DND-41 (cell line): ENCODE measurements around the gene SLFN13.

Experiments
- ATAC-seq: fragments of 200-7000 bp; cut with Tn5 transposase; 3 replicates; pipeline ENCODE4 v1.9.1; 2021; ENCODE audit warnings: low read depth; ENCODE audit not compliant: insufficient read depth
- DNase-seq: peaks from one replicate; pipeline ENCODE4 v3.0.0-alpha.2; 2020
- H2AFZ ChIP-seq: 2 replicates; pipeline ENCODE4 v1.6.0; 2012; ENCODE audit warnings: low read depth, low read length
- H3K27ac ChIP-seq: 2 replicates; pipeline ENCODE4 v1.5.1; 2012; ENCODE audit warnings: low read length, inconsistent platforms
- H3K27me3 ChIP-seq: fragments of 200-600 bp; sonication (generic); 2 replicates; pipeline ENCODE4 v1.6.0; 2012; ENCODE audit warnings: low read length, mild to moderate bottlenecking, inconsistent platforms; ENCODE audit not compliant: insufficient read depth, poor library complexity
- H3K36me3 ChIP-seq: 2 replicates; pipeline ENCODE4 v1.5.1; 2012; ENCODE audit warnings: low read length, inconsistent platforms; ENCODE audit not compliant: insufficient read depth
- H3K4me1 ChIP-seq: 2 replicates; pipeline ENCODE4 v1.5.1; 2012; ENCODE audit warnings: mild to moderate bottlenecking, low read length; ENCODE audit not compliant: insufficient read depth
- H3K4me2 ChIP-seq: 2 replicates; pipeline ENCODE4 v1.6.0; 2012; ENCODE audit warnings: mild to moderate bottlenecking, moderate library complexity, low read length, inconsistent platforms; ENCODE audit not compliant: insufficient read depth
- H3K4me3 ChIP-seq, 2 experiments: fragments of 200-600 bp in 1 of 2; shearing (Covaris generic) in 1 of 2; 2 replicates each; pipeline ENCODE4 v1.5.1; 2012 to 2016; ENCODE audit warnings: inconsistent platforms in 2 of 2, low read length in 2 of 2, mild to moderate bottlenecking in 2 of 2, low read depth in 1 of 2, moderate library complexity in 1 of 2
- H3K79me2 ChIP-seq: 2 replicates; pipeline ENCODE4 v1.6.0; 2012; ENCODE audit warnings: low read length, inconsistent platforms; ENCODE audit not compliant: insufficient read depth
- H3K9ac ChIP-seq: 2 replicates; pipeline ENCODE4 v1.6.0; 2012; ENCODE audit warnings: low read depth, mild to moderate bottlenecking, inconsistent platforms, low read length, moderate library complexity
- H3K9me3 ChIP-seq: 2 replicates; pipeline ENCODE4 v1.5.1; 2012; ENCODE audit warnings: low read length, moderate library complexity, mild to moderate bottlenecking, inconsistent platforms; ENCODE audit not compliant: insufficient read depth, severe bottlenecking
- H4K20me1 ChIP-seq: 2 replicates; pipeline ENCODE4 v1.6.0; 2012; ENCODE audit warnings: low read length; ENCODE audit not compliant: insufficient read depth
- CTCF ChIP-seq: IDR thresholded peaks from 2 replicates; pipeline ENCODE4 v1.5.1; 2012; ENCODE audit warnings: borderline replicate concordance, low read length, moderate library complexity, mild to moderate bottlenecking; ENCODE audit not compliant: poor library complexity, severe bottlenecking; ENCODE audit errors: extremely low read depth
- EZH2 ChIP-seq: IDR thresholded peaks from 3 replicates; pipeline ENCODE4 v1.6.1; 2012; ENCODE audit warnings: borderline replicate concordance, low read depth, mild to moderate bottlenecking, moderate library complexity, low read length, inconsistent platforms; ENCODE audit not compliant: severe bottlenecking

SLFN13 gene

GRCh38 chr17:35491417-35491816 lies 42.9 kb upstream of the SLFN13 start:
- no peak overlapping the region for H3K9ac ChIP-seq
- DNase-seq, result no peak
- H4K20me1 ChIP-seq, result peaks cover 10% of the 10 kb centered on the region
- H2AFZ ChIP-seq, result no peak overlapping the region
- H3K27ac ChIP-seq, result no peak overlapping the region
- no peaks in the 10 kb centered on the region for H3K9me3 ChIP-seq
- no peak overlapping the region for H3K4me3 ChIP-seq
- H3K4me1 ChIP-seq, result no peaks in the 10 kb centered on the region
- H3K79me2 ChIP-seq, result peaks cover 89% of the 10 kb centered on the region
- no peaks in the 10 kb centered on the region for H3K27me3 ChIP-seq
- ATAC-seq, result no peak
- H3K4me2 ChIP-seq, result no peak overlapping the region
- peaks cover 75% of the 10 kb centered on the region for H3K36me3 ChIP-seq
- TF ChIP-seq EZH2, result no peak
- TF ChIP-seq CTCF, result no peak

GRCh38 chr17:35489944-35490343 lies 41.4 kb upstream of the SLFN13 start:
- DNase-seq, result no peak
- H3K27ac ChIP-seq, result no peak overlapping the region
- no peaks in the 10 kb centered on the region for H3K4me1 ChIP-seq
- H4K20me1 ChIP-seq, result peaks cover 3% of the 10 kb centered on the region
- H3K36me3 ChIP-seq, result peaks cover 84% of the 10 kb centered on the region
- no peak for ATAC-seq
- H3K9me3 ChIP-seq, result no peaks in the 10 kb centered on the region
- H3K4me3 ChIP-seq, result no peak overlapping the region
- no peaks in the 10 kb centered on the region for H3K27me3 ChIP-seq
- H3K9ac ChIP-seq, result no peak overlapping the region
- TF ChIP-seq EZH2 (no peak), CTCF (no peak)
- H3K79me2 ChIP-seq, result peaks cover 80% of the 10 kb centered on the region
- H2AFZ ChIP-seq, result no peak overlapping the region
- H3K4me2 ChIP-seq, result no peak overlapping the region

GRCh38 chr17:35488991-35489390 lies 40.4 kb upstream of the SLFN13 start:
- Histone ChIP-seq H3K9me3 (peaks cover under 1% of the 10 kb centered on the region), H3K4me2 (no peak overlapping the region), H3K4me3 (no peak overlapping the region), H3K9ac (no peak overlapping the region), H3K27ac (no peak overlapping the region), H3K79me2 (peaks cover 83% of the 10 kb centered on the region), H2AFZ (no peak overlapping the region), H4K20me1 (peaks cover 2% of the 10 kb centered on the region), H3K36me3 (peaks cover 91% of the 10 kb centered on the region), H3K27me3 (no peaks in the 10 kb centered on the region), H3K4me1 (no peaks in the 10 kb centered on the region)
- TF ChIP-seq EZH2 (no peak), CTCF (no peak)
- DNase-seq (no peak), ATAC-seq (no peak)
